ENCODE measurements around the gene ENTREP1. TPM values are rescaled to one million over a fixed set of nuclear protein-coding genes. Genes with fewer than 3 reads are reported as not detected.

The ENTREP1 gene
- total and polyA plus RNA-seq, 2 experiments from 2014 or later: 5.7 to 10.0 TPM

DNA sequence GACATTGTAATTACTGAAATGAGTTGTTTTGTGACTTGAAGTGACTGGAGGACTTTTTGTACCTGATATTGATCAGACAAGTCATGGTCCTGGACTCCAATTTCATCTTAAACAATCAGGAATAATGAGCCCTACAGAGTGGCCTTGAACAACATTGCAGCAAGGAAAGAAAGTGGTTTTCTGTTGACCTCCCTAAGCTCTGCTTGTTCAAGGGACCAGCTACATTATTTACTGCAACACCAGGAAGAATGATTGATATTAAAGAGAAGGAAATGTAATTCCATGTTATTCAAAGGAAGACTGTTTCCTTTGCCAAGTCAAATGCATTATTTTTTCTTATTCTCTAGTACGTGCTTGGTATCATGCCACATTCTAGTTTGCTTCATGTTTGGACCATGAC lies 22.6 kb downstream of the ENTREP1 start:
- no peaks in the 10 kb centered on the region for H3K9me3 Mint-ChIP-seq
- H3K36me3 Mint-ChIP-seq (ENCODE audit: low read depth): no peaks in the 10 kb centered on the region; the same call in 2 of the 3 replicates
- Histone ChIP-seq H3F3A (replicated peaks; ENCODE audit: low read depth) (no peaks in the 10 kb centered on the region), H3K4me1 (ENCODE audit: insufficient read depth) (peaks cover 12% of the 10 kb centered on the region), H3K4me3 (no peak overlapping the region), H3K27ac (ENCODE audit: low read depth) (no peak overlapping the region), H4K20me1 (replicated peaks; ENCODE audit: insufficient read depth) (no peaks in the 10 kb centered on the region), H3K36me3 (ENCODE audit: insufficient read depth) (no peaks in the 10 kb centered on the region), H3K79me2 (replicated peaks; ENCODE audit: insufficient read depth) (no peaks in the 10 kb centered on the region; the same call in 1 of the 2 replicates), H3K4me2 (no peak overlapping the region), H3K27me3 (ENCODE audit: insufficient read depth) (no peaks in the 10 kb centered on the region), H2AFZ (no peak overlapping the region), H3K9me2 (ENCODE audit: insufficient read depth) (no peaks in the 10 kb centered on the region; the same call in 1 of the 2 replicates)
- no peak overlapping the region for H3K4me3 Mint-ChIP-seq
- ATAC-seq (no peak), DNase-seq (ENCODE audit: low spot score) (no peak)
- H3K27ac Mint-ChIP-seq: no peak overlapping the region
- H3K27me3 Mint-ChIP-seq (ENCODE audit: insufficient read depth, low read depth, poor library complexity): peaks cover 4% of the 10 kb centered on the region
- H3K4me1 Mint-ChIP-seq: peaks cover 14% of the 10 kb centered on the region
- no peak for TF ChIP-seq EZH2phosphoT487 (IDR thresholded peaks at IDR 0.05; ENCODE audit: unreplicated experiment)
- no peak for TF ChIP-seq JUNB (IDR thresholded peaks at IDR 0.05; ENCODE audit: unreplicated experiment)

DNA sequence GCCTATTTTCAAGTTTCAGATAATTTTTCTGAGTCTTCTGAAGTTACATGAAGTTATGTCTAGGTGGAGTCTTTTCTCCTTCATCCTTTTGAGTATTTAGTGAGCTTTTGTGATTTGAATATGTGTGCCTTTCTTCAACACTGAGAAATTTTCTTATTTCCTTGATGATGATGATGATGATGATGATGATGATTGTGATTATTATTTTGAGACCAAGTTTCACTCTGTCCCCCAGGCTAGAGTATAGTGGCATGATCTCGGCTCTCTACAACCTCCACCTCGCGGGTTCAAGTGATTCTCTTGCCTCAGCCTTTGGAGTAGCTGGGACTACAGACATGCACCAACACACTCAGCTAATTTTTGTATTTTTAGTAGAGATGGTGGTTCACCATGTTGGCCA lies 26.2 kb downstream of the ENTREP1 start:
- no peak overlapping the region for H3K4me2 ChIP-seq
- Mint-ChIP-seq H3K36me3 (ENCODE audit: low read depth) (no peaks in the 10 kb centered on the region; the same call in 2 of the 3 replicates), H3K4me1 (peaks cover 5% of the 10 kb centered on the region; the same call in 1 of the 3 replicates), H3K4me3 (no peak overlapping the region), H3K9me3 (no peaks in the 10 kb centered on the region), H3K27ac (no peak overlapping the region), H3K27me3 (ENCODE audit: insufficient read depth, low read depth, poor library complexity) (peaks cover 3% of the 10 kb centered on the region)
- H3K27me3 ChIP-seq (ENCODE audit: insufficient read depth): no peaks in the 10 kb centered on the region
- H3K9me2 ChIP-seq (ENCODE audit: insufficient read depth): no peaks in the 10 kb centered on the region; the same call in 1 of the 2 replicates
- no peak overlapping the region for H3K4me3 ChIP-seq
- no peaks in the 10 kb centered on the region for H4K20me1 ChIP-seq (replicated peaks; ENCODE audit: insufficient read depth)
- H3K36me3 ChIP-seq (ENCODE audit: insufficient read depth): no peaks in the 10 kb centered on the region
- DNase-seq (ENCODE audit: low spot score): no peak
- TF ChIP-seq ZNF114 (CRISPR knock-in tag; IDR thresholded peaks at IDR 0.05) (no peak), EZH2 (IDR thresholded peaks at IDR 0.05; ENCODE audit: low read depth, unreplicated experiment) (no peak), POLR2AphosphoS5 (IDR thresholded peaks at IDR 0.05; ENCODE audit: low read depth) (no peak), STAT1 (IDR thresholded peaks at IDR 0.05; ENCODE audit: unreplicated experiment) (no peak)
- H3F3A ChIP-seq (replicated peaks; ENCODE audit: low read depth): no peaks in the 10 kb centered on the region
- H3K27ac ChIP-seq (ENCODE audit: low read depth): no peak overlapping the region
- no peak for ATAC-seq
- no peak overlapping the region for H2AFZ ChIP-seq
- no peaks in the 10 kb centered on the region for H3K4me1 ChIP-seq (ENCODE audit: insufficient read depth)
- H3K79me2 ChIP-seq (replicated peaks; ENCODE audit: insufficient read depth): no peaks in the 10 kb centered on the region

DNA sequence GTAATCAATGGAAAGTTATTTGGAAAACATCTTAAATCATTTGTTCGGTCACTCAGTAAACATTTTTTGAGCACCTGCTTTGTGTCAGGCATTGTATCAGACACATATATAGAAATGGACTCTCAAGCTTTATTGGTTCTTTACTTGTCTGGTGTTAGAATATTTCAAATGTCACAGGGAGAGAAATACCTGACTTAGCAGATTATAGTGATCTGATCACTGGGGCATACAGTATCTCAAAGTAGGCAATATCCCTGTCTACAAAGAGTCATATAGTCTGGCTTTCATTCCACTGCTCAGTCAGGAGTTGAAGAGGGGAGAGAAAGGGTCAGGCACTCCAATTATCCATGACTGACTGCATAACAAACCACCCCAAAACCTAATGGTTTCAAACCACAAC lies 30.2 kb downstream of the ENTREP1 start:
- H3K36me3 Mint-ChIP-seq (ENCODE audit: low read depth): no peaks in the 10 kb centered on the region
- ATAC-seq: no peak
- H3K27ac Mint-ChIP-seq: no peak overlapping the region
- TF ChIP-seq EZH2phosphoT487 (IDR thresholded peaks at IDR 0.05; ENCODE audit: unreplicated experiment): no peak
- TF ChIP-seq, protein P1, sequence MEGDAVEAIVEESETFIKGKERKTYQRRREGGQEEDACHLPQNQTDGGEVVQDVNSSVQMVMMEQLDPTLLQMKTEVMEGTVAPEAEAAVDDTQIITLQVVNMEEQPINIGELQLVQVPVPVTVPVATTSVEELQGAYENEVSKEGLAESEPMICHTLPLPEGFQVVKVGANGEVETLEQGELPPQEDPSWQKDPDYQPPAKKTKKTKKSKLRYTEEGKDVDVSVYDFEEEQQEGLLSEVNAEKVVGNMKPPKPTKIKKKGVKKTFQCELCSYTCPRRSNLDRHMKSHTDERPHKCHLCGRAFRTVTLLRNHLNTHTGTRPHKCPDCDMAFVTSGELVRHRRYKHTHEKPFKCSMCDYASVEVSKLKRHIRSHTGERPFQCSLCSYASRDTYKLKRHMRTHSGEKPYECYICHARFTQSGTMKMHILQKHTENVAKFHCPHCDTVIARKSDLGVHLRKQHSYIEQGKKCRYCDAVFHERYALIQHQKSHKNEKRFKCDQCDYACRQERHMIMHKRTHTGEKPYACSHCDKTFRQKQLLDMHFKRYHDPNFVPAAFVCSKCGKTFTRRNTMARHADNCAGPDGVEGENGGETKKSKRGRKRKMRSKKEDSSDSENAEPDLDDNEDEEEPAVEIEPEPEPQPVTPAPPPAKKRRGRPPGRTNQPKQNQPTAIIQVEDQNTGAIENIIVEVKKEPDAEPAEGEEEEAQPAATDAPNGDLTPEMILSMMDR (conservative IDR thresholded peaks at IDR 0.05; ENCODE audit: low read depth in 2 of 2): no peak
- TF ChIP-seq, protein P2, sequence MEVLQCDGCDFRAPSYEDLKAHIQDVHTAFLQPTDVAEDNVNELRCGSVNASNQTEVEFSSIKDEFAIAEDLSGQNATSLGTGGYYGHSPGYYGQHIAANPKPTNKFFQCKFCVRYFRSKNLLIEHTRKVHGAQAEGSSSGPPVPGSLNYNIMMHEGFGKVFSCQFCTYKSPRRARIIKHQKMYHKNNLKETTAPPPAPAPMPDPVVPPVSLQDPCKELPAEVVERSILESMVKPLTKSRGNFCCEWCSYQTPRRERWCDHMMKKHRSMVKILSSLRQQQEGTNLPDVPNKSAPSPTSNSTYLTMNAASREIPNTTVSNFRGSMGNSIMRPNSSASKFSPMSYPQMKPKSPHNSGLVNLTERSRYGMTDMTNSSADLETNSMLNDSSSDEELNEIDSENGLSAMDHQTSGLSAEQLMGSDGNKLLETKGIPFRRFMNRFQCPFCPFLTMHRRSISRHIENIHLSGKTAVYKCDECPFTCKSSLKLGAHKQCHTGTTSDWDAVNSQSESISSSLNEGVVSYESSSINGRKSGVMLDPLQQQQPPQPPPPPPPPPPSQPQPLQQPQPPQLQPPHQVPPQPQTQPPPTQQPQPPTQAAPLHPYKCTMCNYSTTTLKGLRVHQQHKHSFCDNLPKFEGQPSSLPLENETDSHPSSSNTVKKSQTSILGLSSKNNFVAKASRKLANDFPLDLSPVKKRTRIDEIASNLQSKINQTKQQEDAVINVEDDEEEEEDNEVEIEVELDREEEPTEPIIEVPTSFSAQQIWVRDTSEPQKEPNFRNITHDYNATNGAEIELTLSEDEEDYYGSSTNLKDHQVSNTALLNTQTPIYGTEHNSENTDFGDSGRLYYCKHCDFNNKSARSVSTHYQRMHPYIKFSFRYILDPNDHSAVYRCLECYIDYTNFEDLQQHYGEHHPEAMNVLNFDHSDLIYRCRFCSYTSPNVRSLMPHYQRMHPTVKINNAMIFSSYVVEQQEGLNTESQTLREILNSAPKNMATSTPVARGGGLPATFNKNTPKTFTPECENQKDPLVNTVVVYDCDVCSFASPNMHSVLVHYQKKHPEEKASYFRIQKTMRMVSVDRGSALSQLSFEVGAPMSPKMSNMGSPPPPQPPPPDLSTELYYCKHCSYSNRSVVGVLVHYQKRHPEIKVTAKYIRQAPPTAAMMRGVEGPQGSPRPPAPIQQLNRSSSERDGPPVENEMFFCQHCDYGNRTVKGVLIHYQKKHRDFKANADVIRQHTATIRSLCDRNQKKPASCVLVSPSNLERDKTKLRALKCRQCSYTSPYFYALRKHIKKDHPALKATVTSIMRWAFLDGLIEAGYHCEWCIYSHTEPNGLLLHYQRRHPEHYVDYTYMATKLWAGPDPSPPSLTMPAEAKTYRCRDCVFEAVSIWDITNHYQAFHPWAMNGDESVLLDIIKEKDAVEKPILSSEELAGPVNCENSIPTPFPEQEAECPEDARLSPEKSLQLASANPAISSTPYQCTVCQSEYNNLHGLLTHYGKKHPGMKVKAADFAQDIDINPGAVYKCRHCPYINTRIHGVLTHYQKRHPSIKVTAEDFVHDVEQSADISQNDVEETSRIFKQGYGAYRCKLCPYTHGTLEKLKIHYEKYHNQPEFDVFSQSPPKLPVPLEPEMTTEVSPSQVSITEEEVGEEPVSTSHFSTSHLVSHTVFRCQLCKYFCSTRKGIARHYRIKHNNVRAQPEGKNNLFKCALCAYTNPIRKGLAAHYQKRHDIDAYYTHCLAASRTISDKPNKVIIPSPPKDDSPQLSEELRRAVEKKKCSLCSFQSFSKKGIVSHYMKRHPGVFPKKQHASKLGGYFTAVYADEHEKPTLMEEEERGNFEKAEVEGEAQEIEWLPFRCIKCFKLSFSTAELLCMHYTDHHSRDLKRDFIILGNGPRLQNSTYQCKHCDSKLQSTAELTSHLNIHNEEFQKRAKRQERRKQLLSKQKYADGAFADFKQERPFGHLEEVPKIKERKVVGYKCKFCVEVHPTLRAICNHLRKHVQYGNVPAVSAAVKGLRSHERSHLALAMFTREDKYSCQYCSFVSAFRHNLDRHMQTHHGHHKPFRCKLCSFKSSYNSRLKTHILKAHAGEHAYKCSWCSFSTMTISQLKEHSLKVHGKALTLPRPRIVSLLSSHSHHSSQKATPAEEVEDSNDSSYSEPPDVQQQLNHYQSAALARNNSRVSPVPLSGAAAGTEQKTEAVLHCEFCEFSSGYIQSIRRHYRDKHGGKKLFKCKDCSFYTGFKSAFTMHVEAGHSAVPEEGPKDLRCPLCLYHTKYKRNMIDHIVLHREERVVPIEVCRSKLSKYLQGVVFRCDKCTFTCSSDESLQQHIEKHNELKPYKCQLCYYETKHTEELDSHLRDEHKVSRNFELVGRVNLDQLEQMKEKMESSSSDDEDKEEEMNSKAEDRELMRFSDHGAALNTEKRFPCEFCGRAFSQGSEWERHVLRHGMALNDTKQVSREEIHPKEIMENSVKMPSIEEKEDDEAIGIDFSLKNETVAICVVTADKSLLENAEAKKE (CRISPR knock-in tag; IDR thresholded peaks at IDR 0.05): no peak
- no peak for TF ChIP-seq NANOG (IDR thresholded peaks at IDR 0.05; ENCODE audit: borderline replicate concordance)
- no peak for TF ChIP-seq ZNF331 (CRISPR knock-in tag; IDR thresholded peaks at IDR 0.05; ENCODE audit: low read depth)

More for the DNA sequence above, 30.2 kb downstream of the ENTREP1 start:
- Histone ChIP-seq H3K4me3 (no peak overlapping the region), H3K79me2 (replicated peaks; ENCODE audit: insufficient read depth) (no peaks in the 10 kb centered on the region), H3K4me2 (no peak overlapping the region), H3K9me2 (ENCODE audit: insufficient read depth) (no peaks in the 10 kb centered on the region), H2AFZ (no peak overlapping the region), H3K27me3 (ENCODE audit: insufficient read depth) (no peaks in the 10 kb centered on the region), H3F3A (replicated peaks; ENCODE audit: low read depth) (no peaks in the 10 kb centered on the region), H3K27ac (ENCODE audit: low read depth) (no peak overlapping the region), H3K4me1 (ENCODE audit: insufficient read depth) (no peaks in the 10 kb centered on the region), H3K36me3 (ENCODE audit: insufficient read depth) (no peaks in the 10 kb centered on the region), H4K20me1 (replicated peaks; ENCODE audit: insufficient read depth) (no peaks in the 10 kb centered on the region)
- no peaks in the 10 kb centered on the region for H3K9me3 Mint-ChIP-seq
- no peaks in the 10 kb centered on the region for H3K4me1 Mint-ChIP-seq
- no peak for DNase-seq (ENCODE audit: low spot score)
- H3K27me3 Mint-ChIP-seq (ENCODE audit: insufficient read depth, low read depth, poor library complexity): peaks cover 3% of the 10 kb centered on the region
- no peak overlapping the region for H3K4me3 Mint-ChIP-seq

All from GM23338 (cell line).